K562 (cell line): ENCODE results near the gene SDC1. TPM values are rescaled to one million over a fixed set of nuclear protein-coding genes. Genes with fewer than 3 reads are reported as not detected.

Source experiments
- ARNT ChIP-seq, 2 experiments: fragments of 450-650 bp; IDR thresholded peaks; 2 replicates each; pipeline ENCODE4 v1.6.1; 2016; ENCODE audit warnings: mild to moderate bottlenecking in 1 of 2
- ATF1 ChIP-seq, 2 experiments: fragments of 450-650 bp in 1 of 2; IDR thresholded peaks; 2 replicates each; pipeline ENCODE4 v1.6.1; 2016; ENCODE audit warnings: missing compliant biosample characterization in 1 of 2, missing genetic modification characterization in 1 of 2
- CREB1 ChIP-seq, 2 experiments: sonication (generic) in 1 of 2; formaldehyde crosslinking in 1 of 2; IDR thresholded peaks; 2 replicates each; pipeline versions ENCODE4 v1.6.1 to v1.8.0; 2012 to 2022; ENCODE audit warnings: inconsistent platforms in 1 of 2, mild to moderate bottlenecking in 1 of 2, missing genetic modification reagents in 1 of 2, moderate library complexity in 1 of 2
- CREM ChIP-seq: IDR thresholded peaks from 2 replicates; pipeline ENCODE4 v1.6.1; 2014; ENCODE audit warnings: antibody characterized with exemption, low read depth
- DNMT1 ChIP-seq: fragments of 450-650 bp; IDR thresholded peaks from 2 replicates; pipeline ENCODE4 v1.6.1; 2016; ENCODE audit warnings: antibody characterized with exemption, mild to moderate bottlenecking
- ETV6 ChIP-seq, 3 experiments: fragments of 150-350 bp in 1 of 3; sonication (generic) in 1 of 3; formaldehyde crosslinking in 1 of 3; IDR thresholded peaks; 2 replicates each; pipeline versions ENCODE4 v1.6.1 to v1.8.0; 2014 to 2022; ENCODE audit warnings: borderline replicate concordance in 2 of 3, low read depth in 2 of 3, antibody characterized with exemption in 1 of 3, low read length in 1 of 3, mild to moderate bottlenecking in 1 of 3, missing genetic modification reagents in 1 of 3
- HCFC1 ChIP-seq: IDR thresholded peaks from 2 replicates; pipeline ENCODE4 v1.6.1; 2012; ENCODE audit warnings: low read depth, low read length, improper control_type of control experiment
- HSF4 ChIP-seq: fragments of 250-450 bp; sonication (Bioruptor Pico); IDR thresholded peaks from 2 replicates; pipeline ENCODE4 v2.1.2; 2022; ENCODE audit warnings: mild to moderate bottlenecking, moderate library complexity, borderline replicate concordance
- MAFG ChIP-seq: fragments of 450-650 bp; conservative IDR thresholded peaks from 2 replicates; pipeline ENCODE4 v1.6.1; 2016; ENCODE audit warnings: missing genetic modification characterization, missing compliant biosample characterization
- OTX1 ChIP-seq: fragments of 450-650 bp; formaldehyde crosslinking; IDR thresholded peaks from 2 replicates; pipeline ENCODE4 v1.4.0; 2022; ENCODE audit warnings: mild to moderate bottlenecking
- POLR2AphosphoS5 ChIP-seq: IDR thresholded peaks from 2 replicates; pipeline ENCODE4 v1.6.1; 2011; ENCODE audit warnings: mild to moderate bottlenecking, low read depth, low read length, moderate library complexity; ENCODE audit not compliant: control insufficient read depth, insufficient read depth
- PYGO2 ChIP-seq: fragments of 450-650 bp; IDR thresholded peaks from 2 replicates; pipeline ENCODE4 v1.6.1; 2016; ENCODE audit warnings: mild to moderate bottlenecking, missing genetic modification characterization, moderate library complexity, missing compliant biosample characterization
- SIX5 ChIP-seq, 2 experiments: IDR thresholded peaks; 2 replicates each; pipeline ENCODE4 v1.6.1; 2011; ENCODE audit warnings: low read length in 2 of 2, borderline replicate concordance in 1 of 2, low read depth in 1 of 2, mild to moderate bottlenecking in 1 of 2, moderate library complexity in 1 of 2; ENCODE audit not compliant: insufficient read depth in 1 of 2
- TEAD4 ChIP-seq, 2 experiments: sonication (generic) in 1 of 2; formaldehyde crosslinking in 1 of 2; IDR thresholded peaks; 2 replicates each; pipeline versions ENCODE4 v1.6.1 to v1.8.0; 2012 to 2022; ENCODE audit warnings: borderline replicate concordance in 1 of 2, inconsistent platforms in 1 of 2, low read length in 1 of 2, mild to moderate bottlenecking in 1 of 2, missing genetic modification reagents in 1 of 2
- ZC3H8 ChIP-seq: fragments of 450-650 bp; IDR thresholded peaks from 2 replicates; pipeline ENCODE4 v1.6.1; 2017
- ZNF165 ChIP-seq: fragments of 250-450 bp; sonication (Bioruptor Pico); IDR thresholded peaks from 2 replicates; pipeline ENCODE4 v1.4.0; 2020; ENCODE audit warnings: borderline replicate concordance
- ZNF431 ChIP-seq: sonication (generic); formaldehyde crosslinking; IDR thresholded peaks from 2 replicates; pipeline ENCODE4 v1.8.0; 2022; ENCODE audit warnings: mild to moderate bottlenecking, missing genetic modification reagents
- ZNF77 ChIP-seq: fragments of 250-450 bp; sonication (Bioruptor Pico); IDR thresholded peaks from 2 replicates; pipeline ENCODE4 v1.5.0; 2020
- polyA plus RNA-seq, 8 experiments: library from polyadenylated mRNA; depleted of rRNA in 4 of 8; stranded (reverse) in 5 of 8; unstranded in 3 of 8; fragments of >200 nt; fragmentation: Nextera tagmentation in 2 of 8; fragmentation: Illumina TruSeq in 1 of 8; extraction: Ambion mirVana in 2 of 8; extraction: Trizol in 1 of 8; gene quantifications; 2 replicates each; pipeline versions ENCODE4 v1.2.1 to v1.2.3, GENCODE V29; 2011 to 2014; ENCODE audit warnings: inconsistent platforms in 1 of 8, missing spikeins in 1 of 8
- total RNA-seq, 7 experiments: library from RNA; depleted of rRNA in 6 of 7; stranded (reverse); fragments of >200 nt in 6 of 7; fragmentation: Illumina TruSeq in 2 of 7; extraction: Trizol in 2 of 7; gene quantifications; 2 replicates each; pipeline versions ENCODE4 v1.2.1 to v1.2.3, GENCODE V29; 2011 to 2021; ENCODE audit warnings: low replicate concordance in 1 of 7
- TF ChIP-seq, protein P1 (sequence below), 2 experiments: fragments of 200-800 bp in 1 of 2; sonication (Bioruptor generic) in 1 of 2; sonication (generic) in 1 of 2; formaldehyde crosslinking in 1 of 2; IDR thresholded peaks in 1 of 2; conservative IDR thresholded peaks in 1 of 2; 2 replicates each; pipeline versions ENCODE4 v1.5.0 to v1.6.1; 2016 to 2020; ENCODE audit warnings: missing compliant biosample characterization in 1 of 2, missing genetic modification characterization in 1 of 2, missing genetic modification reagents in 1 of 2
- TF ChIP-seq, protein P2 (sequence below): fragments of 450-650 bp; IDR thresholded peaks from 2 replicates; pipeline ENCODE4 v1.6.1; 2016; ENCODE audit warnings: low read depth, mild to moderate bottlenecking, moderate library complexity
- TF ChIP-seq, protein P3 (sequence below): fragments of 450-650 bp; conservative IDR thresholded peaks from 2 replicates; pipeline ENCODE4 v1.6.1; 2016; ENCODE audit warnings: missing genetic modification characterization, low read depth, mild to moderate bottlenecking, control low read depth, missing compliant biosample characterization
- TF ChIP-seq, protein P4 (sequence below): fragments of 450-650 bp; IDR thresholded peaks from 2 replicates; pipeline ENCODE4 v1.6.1; 2016

Gene SDC1
- total and polyA plus RNA-seq, 9 of the 15 experiments (the other 6 are each of a cell fraction or from before 2014, with no cell fraction given): 0.06 to 2.7 (median 0.49) TPM

DNA sequence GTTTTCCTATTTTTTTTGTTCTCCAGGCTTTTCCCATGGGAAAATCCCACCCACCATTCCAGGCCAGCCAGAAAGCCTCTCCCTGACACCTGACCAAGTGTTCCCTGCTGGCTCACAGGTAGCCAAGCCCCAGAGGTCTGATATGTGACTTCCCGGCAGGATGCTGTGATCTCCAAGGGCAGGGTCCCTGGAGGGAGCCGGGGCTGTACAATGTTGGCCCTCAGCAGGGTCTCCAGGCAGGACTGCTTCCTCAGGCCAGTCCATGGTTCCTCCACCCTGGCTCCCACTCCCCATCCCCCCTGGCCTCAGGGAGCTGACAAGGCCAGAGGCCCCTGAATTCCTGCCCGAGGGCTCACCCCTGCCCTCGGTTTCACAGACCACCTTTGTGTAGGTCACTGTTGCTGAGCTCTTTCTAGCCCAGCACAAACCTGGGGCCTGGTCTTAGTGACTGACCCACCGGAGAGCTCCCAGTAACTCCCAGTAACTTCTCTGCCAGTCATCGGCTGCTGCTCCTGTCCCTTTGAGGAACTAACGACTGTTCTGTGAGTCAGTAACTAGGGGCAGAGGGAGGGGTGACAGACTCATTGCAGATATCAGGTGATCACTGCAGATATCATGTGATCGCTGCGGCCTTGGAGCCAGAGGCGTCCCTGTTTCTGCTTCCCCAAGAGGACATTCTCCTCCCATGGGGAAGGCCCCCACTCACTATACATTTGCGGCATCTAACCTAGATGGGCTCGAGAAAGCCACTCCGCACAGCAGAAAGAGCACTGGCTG lies 38.7 kb downstream of the SDC1 start (continued):
- TF ChIP-seq, protein P1, sequence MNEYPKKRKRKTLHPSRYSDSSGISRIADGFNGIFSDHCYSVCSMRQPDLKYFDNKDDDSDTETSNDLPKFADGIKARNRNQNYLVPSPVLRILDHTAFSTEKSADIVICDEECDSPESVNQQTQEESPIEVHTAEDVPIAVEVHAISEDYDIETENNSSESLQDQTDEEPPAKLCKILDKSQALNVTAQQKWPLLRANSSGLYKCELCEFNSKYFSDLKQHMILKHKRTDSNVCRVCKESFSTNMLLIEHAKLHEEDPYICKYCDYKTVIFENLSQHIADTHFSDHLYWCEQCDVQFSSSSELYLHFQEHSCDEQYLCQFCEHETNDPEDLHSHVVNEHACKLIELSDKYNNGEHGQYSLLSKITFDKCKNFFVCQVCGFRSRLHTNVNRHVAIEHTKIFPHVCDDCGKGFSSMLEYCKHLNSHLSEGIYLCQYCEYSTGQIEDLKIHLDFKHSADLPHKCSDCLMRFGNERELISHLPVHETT (CRISPR knock-in tag; conservative IDR thresholded peaks at IDR 0.05 in 1 of 2, IDR thresholded peaks at IDR 0.05 in 1 of 2): peak in 1 of 2 experiments; percentile 66; a peak in 1 of 4 replicates
- TF ChIP-seq SIX5 (IDR thresholded peaks at IDR 0.05; ENCODE audit: borderline replicate concordance in 1 of 2, insufficient read depth in 1 of 2, low read depth in 1 of 2, low read length in 2 of 2): no peak
- TF ChIP-seq ATF1 (CRISPR knock-in tag; IDR thresholded peaks at IDR 0.05): no peak
- TF ChIP-seq ATF1 (tag; IDR thresholded peaks at IDR 0.05): no peak
- no peak for TF ChIP-seq ZNF431 (CRISPR knock-in tag)
- peak; percentile 73; the same call in 1 of the 2 replicates for TF ChIP-seq CREM
- TF ChIP-seq, protein P2, sequence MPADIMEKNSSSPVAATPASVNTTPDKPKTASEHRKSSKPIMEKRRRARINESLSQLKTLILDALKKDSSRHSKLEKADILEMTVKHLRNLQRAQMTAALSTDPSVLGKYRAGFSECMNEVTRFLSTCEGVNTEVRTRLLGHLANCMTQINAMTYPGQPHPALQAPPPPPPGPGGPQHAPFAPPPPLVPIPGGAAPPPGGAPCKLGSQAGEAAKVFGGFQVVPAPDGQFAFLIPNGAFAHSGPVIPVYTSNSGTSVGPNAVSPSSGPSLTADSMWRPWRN: no peak
- no peak for TF ChIP-seq ETV6 (IDR thresholded peaks at IDR 0.05; ENCODE audit: borderline replicate concordance in 1 of 2, low read depth in 2 of 2, low read length in 1 of 2)
- no peak for TF ChIP-seq ETV6 (CRISPR knock-in tag; IDR thresholded peaks at IDR 0.05; ENCODE audit: borderline replicate concordance)
- TF ChIP-seq CREB1 (IDR thresholded peaks at IDR 0.05): no peak
- TF ChIP-seq CREB1 (CRISPR knock-in tag; IDR thresholded peaks at IDR 0.05): no peak
- TF ChIP-seq ZNF77: no peak
- no peak for TF ChIP-seq HSF4 (CRISPR knock-in tag)
- TF ChIP-seq HCFC1: peak; percentile 53
- TF ChIP-seq ZC3H8: no peak
- TF ChIP-seq TEAD4 (IDR thresholded peaks at IDR 0.05; ENCODE audit: low read length): 0 out of 2 replicates have a peak, but pooled peaks have one; percentile 25
- no peak for TF ChIP-seq TEAD4 (CRISPR knock-in tag; IDR thresholded peaks at IDR 0.05; ENCODE audit: borderline replicate concordance)
- TF ChIP-seq, protein P3, sequence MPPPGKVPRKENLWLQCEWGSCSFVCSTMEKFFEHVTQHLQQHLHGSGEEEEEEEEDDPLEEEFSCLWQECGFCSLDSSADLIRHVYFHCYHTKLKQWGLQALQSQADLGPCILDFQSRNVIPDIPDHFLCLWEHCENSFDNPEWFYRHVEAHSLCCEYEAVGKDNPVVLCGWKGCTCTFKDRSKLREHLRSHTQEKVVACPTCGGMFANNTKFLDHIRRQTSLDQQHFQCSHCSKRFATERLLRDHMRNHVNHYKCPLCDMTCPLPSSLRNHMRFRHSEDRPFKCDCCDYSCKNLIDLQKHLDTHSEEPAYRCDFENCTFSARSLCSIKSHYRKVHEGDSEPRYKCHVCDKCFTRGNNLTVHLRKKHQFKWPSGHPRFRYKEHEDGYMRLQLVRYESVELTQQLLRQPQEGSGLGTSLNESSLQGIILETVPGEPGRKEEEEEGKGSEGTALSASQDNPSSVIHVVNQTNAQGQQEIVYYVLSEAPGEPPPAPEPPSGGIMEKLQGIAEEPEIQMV (tag): no peak
- no peak for TF ChIP-seq DNMT1
- no peak for TF ChIP-seq ARNT (IDR thresholded peaks at IDR 0.05)
- no peak for TF ChIP-seq PYGO2 (tag)
- TF ChIP-seq MAFG (tag): peak; percentile 38
- no peak for TF ChIP-seq ZNF165 (CRISPR knock-in tag)
- TF ChIP-seq OTX1 (CRISPR knock-in tag): 0 out of 2 replicates have a peak, but pooled peaks have one; percentile 53
- TF ChIP-seq, protein P4, sequence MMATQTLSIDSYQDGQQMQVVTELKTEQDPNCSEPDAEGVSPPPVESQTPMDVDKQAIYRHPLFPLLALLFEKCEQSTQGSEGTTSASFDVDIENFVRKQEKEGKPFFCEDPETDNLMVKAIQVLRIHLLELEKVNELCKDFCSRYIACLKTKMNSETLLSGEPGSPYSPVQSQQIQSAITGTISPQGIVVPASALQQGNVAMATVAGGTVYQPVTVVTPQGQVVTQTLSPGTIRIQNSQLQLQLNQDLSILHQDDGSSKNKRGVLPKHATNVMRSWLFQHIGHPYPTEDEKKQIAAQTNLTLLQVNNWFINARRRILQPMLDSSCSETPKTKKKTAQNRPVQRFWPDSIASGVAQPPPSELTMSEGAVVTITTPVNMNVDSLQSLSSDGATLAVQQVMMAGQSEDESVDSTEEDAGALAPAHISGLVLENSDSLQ: peak; percentile 85
- no peak for TF ChIP-seq POLR2AphosphoS5
